ENCODE results near the gene PLXNA4.

GRCh38 chr7:132112657-132113056 is 463.6 kb downstream of the PLXNA4 start:
- no peak for TF ChIP-seq CTCF (IDR thresholded peaks at IDR 0.05)
- TF ChIP-seq EZH2 (IDR thresholded peaks at IDR 0.05; ENCODE audit: borderline replicate concordance, insufficient read depth, low read depth, low read length, poor library complexity, severe bottlenecking) = no peak

All from B cell (primary cell).